Keratinocyte (primary cell): ENCODE results near the gene MRPL24. TPM values are rescaled to one million over a fixed set of nuclear protein-coding genes. Genes with fewer than 3 reads are reported as not detected.

ENCODE experiments used
- DNase-seq: peaks from one replicate; pipeline ENCODE4 v3.0.0-alpha.2; 2011; ENCODE audit warnings: low read depth, missing footprints, low spot score
- FAIRE-seq: peaks from 2 replicates; lab custom pipeline; 2011; peaks lifted over from hg19 to GRCh38; lab: Jason Lieb, UNC
- H2AFZ ChIP-seq: 2 replicates; pipeline ENCODE4 v1.6.0; 2012; ENCODE audit warnings: low read length, control low read depth, inconsistent platforms; ENCODE audit not compliant: control insufficient read depth
- H3K27ac ChIP-seq: 2 replicates; pipeline ENCODE4 v1.5.1; 2011; ENCODE audit warnings: low read length; ENCODE audit not compliant: control insufficient read depth, insufficient read depth
- H3K27me3 ChIP-seq: 3 replicates; pipeline ENCODE4 v1.6.0; 2011; ENCODE audit warnings: low read length; ENCODE audit not compliant: control insufficient read depth, insufficient read depth; ENCODE audit errors: extremely low read depth
- H3K36me3 ChIP-seq, 2 experiments: 2 replicates in 1 of 2; 3 replicates in 1 of 2; pipeline ENCODE4 v1.5.1; 2011; ENCODE audit warnings: low read length in 2 of 2, mild to moderate bottlenecking in 1 of 2; ENCODE audit not compliant: control insufficient read depth in 2 of 2, insufficient read depth in 2 of 2; ENCODE audit errors: extremely low read depth in 1 of 2
- H3K4me1 ChIP-seq: 3 replicates; pipeline ENCODE4 v1.5.1; 2011; ENCODE audit warnings: low read length; ENCODE audit not compliant: control insufficient read depth, insufficient read depth; ENCODE audit errors: extremely low read depth
- H3K4me2 ChIP-seq: 3 replicates; pipeline ENCODE4 v1.6.0; 2011; ENCODE audit warnings: low read depth, low read length; ENCODE audit not compliant: control insufficient read depth, insufficient read depth; ENCODE audit errors: extremely low read depth
- H3K4me3 ChIP-seq, 3 experiments: fragments of 200-600 bp in 1 of 3; sonication (generic) in 1 of 3; 2 replicates in 2 of 3; 3 replicates in 1 of 3; pipeline ENCODE4 v1.5.1; 2011 to 2016; ENCODE audit warnings: low read length in 3 of 3, mild to moderate bottlenecking in 3 of 3, control low read depth in 2 of 3, inconsistent platforms in 1 of 3, low read depth in 1 of 3, mixed read lengths in 1 of 3, mixed run types in 1 of 3, moderate library complexity in 1 of 3; ENCODE audit not compliant: control insufficient read depth in 2 of 3, insufficient read depth in 2 of 3; ENCODE audit errors: extremely low read depth in 1 of 3
- H3K79me2 ChIP-seq: 2 replicates; pipeline ENCODE4 v1.6.0; 2012; ENCODE audit warnings: low read length; ENCODE audit not compliant: control insufficient read depth, insufficient read depth
- H3K9ac ChIP-seq: 3 replicates; pipeline ENCODE4 v1.6.0; 2011; ENCODE audit warnings: low read length; ENCODE audit not compliant: control insufficient read depth, insufficient read depth; ENCODE audit errors: extremely low read depth
- H3K9me1 ChIP-seq: 3 replicates; pipeline ENCODE4 v1.6.0; 2011; ENCODE audit warnings: low read length; ENCODE audit not compliant: control insufficient read depth, insufficient read depth; ENCODE audit errors: extremely low read depth
- H3K9me3 ChIP-seq: 2 replicates; pipeline ENCODE4 v1.5.1; 2012; ENCODE audit warnings: low read depth, low read length; ENCODE audit not compliant: control insufficient read depth
- H4K20me1 ChIP-seq: 3 replicates; pipeline ENCODE4 v1.6.0; 2011; ENCODE audit warnings: low read length; ENCODE audit not compliant: control insufficient read depth, insufficient read depth; ENCODE audit errors: extremely low read depth
- CTCF ChIP-seq, 3 experiments: IDR thresholded peaks in 1 of 3; conservative IDR thresholded peaks in 1 of 3; optimal IDR thresholded peaks in 1 of 3; 2 replicates in 2 of 3; 3 replicates in 1 of 3; pipeline versions ENCODE3 to v1.5.1; 2011; ENCODE audit warnings: low read length in 3 of 3, mild to moderate bottlenecking in 3 of 3, moderate library complexity in 2 of 3, control low read depth in 1 of 3, inconsistent platforms in 1 of 3; ENCODE audit not compliant: insufficient read depth in 2 of 3; ENCODE audit errors: extremely low read depth in 1 of 3
- EZH2 ChIP-seq: IDR thresholded peaks from one replicate; pipeline ENCODE4 v1.6.1; 2012; ENCODE audit warnings: inconsistent platforms, mild to moderate bottlenecking, low read length, moderate library complexity
- dilution Hi-C: fragments of 300-500 bp; cut with MboI; formaldehyde crosslinking; loops from one replicate; pipeline ENCODE4 v1.7.0; 2020; ENCODE audit warnings: low sequenced_read_pairs; ENCODE audit not compliant: extremely low pct_ligation_motif_present
- polyA plus RNA-seq, 5 experiments: library from polyadenylated mRNA; depleted of rRNA in 3 of 5; stranded (reverse) in 3 of 5; stranded (forward) in 1 of 5; unstranded in 1 of 5; fragments of >200 nt; gene quantifications; 1 replicate in 1 of 5; 2 replicates in 3 of 5; 3 replicates in 1 of 5; pipeline versions ENCODE4 v1.2.1 to v1.2.3, GENCODE V29; 2011 to 2012; ENCODE audit warnings: missing spikeins in 2 of 5, low read depth in 1 of 5, low replicate concordance in 1 of 5

MRPL24 gene
- polyA plus RNA-seq, 1 donor (not counting 4 experiments of a cell fraction or from before 2014, with no cell fraction given) = 157 TPM

- Histone ChIP-seq H3K4me3 (no peak overlapping the region), H3K9me1 (no peaks in the 10 kb centered on the region), H3K9ac (no peak overlapping the region), H3K36me3 (no peaks in the 10 kb centered on the region), H3K27me3 (peaks cover 20% of the 10 kb centered on the region), H3K79me2 (no peaks in the 10 kb centered on the region), H4K20me1 (no peaks in the 10 kb centered on the region), H2AFZ (no peak overlapping the region), H3K4me2 (no peak overlapping the region), H3K27ac (no peak overlapping the region), H3K9me3 (no peaks in the 10 kb centered on the region), H3K4me1 (peaks cover 37% of the 10 kb centered on the region)
- FAIRE-seq (no peak), DNase-seq (no peak)
- TF ChIP-seq CTCF (optimal IDR thresholded peaks at IDR 0.05 in 1 of 3, IDR thresholded peaks at IDR 0.05 in 1 of 3, conservative IDR thresholded peaks at IDR 0.05 in 1 of 3; ENCODE audit: extremely low read depth in 1 of 3, insufficient read depth in 2 of 3, low read length in 3 of 3) = no peak
- no peak for TF ChIP-seq EZH2
- dilution Hi-C loops = no loop called here
Measured at GRCh38 chr1:156709031-156709430, 31.9 kb downstream of the MRPL24 start.

GRCh38 chr1:156708218-156708661 is 32.6 kb downstream of the MRPL24 start:
- DNase-seq (no peak), FAIRE-seq (no peak)
- Histone ChIP-seq H3K79me2 (no peaks in the 10 kb centered on the region), H3K27me3 (peaks cover 20% of the 10 kb centered on the region), H3K9me1 (no peaks in the 10 kb centered on the region), H3K9ac (no peak overlapping the region), H4K20me1 (no peaks in the 10 kb centered on the region), H3K4me3 (no peak overlapping the region), H3K4me1 (peaks cover 37% of the 10 kb centered on the region), H3K27ac (no peak overlapping the region), H2AFZ (no peak overlapping the region), H3K36me3 (no peaks in the 10 kb centered on the region), H3K9me3 (no peaks in the 10 kb centered on the region), H3K4me2 (no peak overlapping the region)
- dilution Hi-C loops = no loop called here
- TF ChIP-seq EZH2 (no peak), CTCF (optimal IDR thresholded peaks at IDR 0.05 in 1 of 3, IDR thresholded peaks at IDR 0.05 in 1 of 3, conservative IDR thresholded peaks at IDR 0.05 in 1 of 3; ENCODE audit: extremely low read depth in 1 of 3, insufficient read depth in 2 of 3, low read length in 3 of 3) (no peak)
